ENCODE results near the gene ZFYVE28. TPM values are rescaled to one million over a fixed set of nuclear protein-coding genes. Genes with fewer than 3 reads are reported as not detected.

ZFYVE28 gene
- total RNA-seq, 1 donor from 2014 or later: 5.6 TPM

DNA sequence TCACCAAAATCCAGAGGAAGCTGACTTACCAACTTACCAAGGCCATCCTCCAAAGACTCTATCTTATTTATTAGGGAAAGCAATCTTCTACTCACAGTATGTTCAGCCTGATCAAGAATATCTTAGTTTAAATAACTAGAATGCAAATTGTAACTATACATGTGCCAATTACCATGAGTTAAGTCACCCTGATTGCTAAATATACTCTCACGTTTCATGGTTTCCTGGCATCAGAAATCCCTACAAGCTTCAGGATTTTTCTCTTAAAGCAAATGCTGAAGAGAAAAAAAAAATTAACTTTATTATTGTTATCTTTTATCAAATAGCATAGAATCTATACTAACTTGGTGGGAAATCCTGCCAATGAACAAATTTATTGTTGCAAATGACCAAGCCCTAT lies 93.6 kb downstream of the ZFYVE28 start:
- peaks cover 30% of the 10 kb centered on the region for H3K36me3 ChIP-seq
- TF ChIP-seq, protein P1, sequence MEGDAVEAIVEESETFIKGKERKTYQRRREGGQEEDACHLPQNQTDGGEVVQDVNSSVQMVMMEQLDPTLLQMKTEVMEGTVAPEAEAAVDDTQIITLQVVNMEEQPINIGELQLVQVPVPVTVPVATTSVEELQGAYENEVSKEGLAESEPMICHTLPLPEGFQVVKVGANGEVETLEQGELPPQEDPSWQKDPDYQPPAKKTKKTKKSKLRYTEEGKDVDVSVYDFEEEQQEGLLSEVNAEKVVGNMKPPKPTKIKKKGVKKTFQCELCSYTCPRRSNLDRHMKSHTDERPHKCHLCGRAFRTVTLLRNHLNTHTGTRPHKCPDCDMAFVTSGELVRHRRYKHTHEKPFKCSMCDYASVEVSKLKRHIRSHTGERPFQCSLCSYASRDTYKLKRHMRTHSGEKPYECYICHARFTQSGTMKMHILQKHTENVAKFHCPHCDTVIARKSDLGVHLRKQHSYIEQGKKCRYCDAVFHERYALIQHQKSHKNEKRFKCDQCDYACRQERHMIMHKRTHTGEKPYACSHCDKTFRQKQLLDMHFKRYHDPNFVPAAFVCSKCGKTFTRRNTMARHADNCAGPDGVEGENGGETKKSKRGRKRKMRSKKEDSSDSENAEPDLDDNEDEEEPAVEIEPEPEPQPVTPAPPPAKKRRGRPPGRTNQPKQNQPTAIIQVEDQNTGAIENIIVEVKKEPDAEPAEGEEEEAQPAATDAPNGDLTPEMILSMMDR (IDR thresholded peaks at IDR 0.05; ENCODE audit: borderline replicate concordance): no peak
- no peak overlapping the region for H3K27ac ChIP-seq (replicated peaks)
- H3K9me3 ChIP-seq (replicated peaks): peaks cover 66% of the 10 kb centered on the region
- no peak overlapping the region for H3K4me3 ChIP-seq
- no peaks in the 10 kb centered on the region for H3K27me3 ChIP-seq (ENCODE audit: low read depth)
- no peak for DNase-seq
- intact Hi-C loops (cut with micrococcal nuclease): no loop called here
- H3K4me1 ChIP-seq: no peaks in the 10 kb centered on the region

- no peak overlapping the region for H3K4me3 ChIP-seq
- H3K27me3 ChIP-seq (ENCODE audit: low read depth): no peaks in the 10 kb centered on the region
- H3K9me3 ChIP-seq (replicated peaks): peaks cover 45% of the 10 kb centered on the region
- TF ChIP-seq, protein P1 (IDR thresholded peaks at IDR 0.05; ENCODE audit: borderline replicate concordance): no peak
- intact Hi-C loops (cut with micrococcal nuclease): no loop called here
- no peak overlapping the region for H3K27ac ChIP-seq (replicated peaks)
- no peak for DNase-seq
- peaks cover 9% of the 10 kb centered on the region for H3K36me3 ChIP-seq
- no peaks in the 10 kb centered on the region for H3K4me1 ChIP-seq
Observed at GRCh38 chr4:2322841-2323240, 95.6 kb downstream of the ZFYVE28 start.

DNA sequence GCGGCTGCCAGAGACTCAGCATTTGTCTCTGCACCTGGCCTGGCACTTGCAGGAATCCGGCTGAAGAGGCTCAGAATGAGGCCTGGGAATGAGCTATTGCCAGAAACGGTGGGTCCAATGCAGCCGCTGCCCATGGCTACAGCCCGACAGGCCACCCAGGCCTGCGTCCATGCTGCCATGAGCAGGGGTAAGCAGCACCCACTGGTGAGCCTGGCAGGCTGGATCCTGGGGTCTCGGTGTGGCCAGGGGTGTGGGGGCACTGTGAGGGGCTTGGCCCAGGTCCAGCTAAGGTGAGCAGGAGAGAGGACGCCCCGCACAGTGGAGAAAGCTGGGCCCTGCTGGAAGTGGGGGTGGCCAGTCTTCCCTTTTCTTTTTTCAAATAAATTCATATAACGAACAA lies 96.2 kb downstream of the ZFYVE28 start:
- TF ChIP-seq, protein P1 (IDR thresholded peaks at IDR 0.05; ENCODE audit: borderline replicate concordance): no peak

GRCh38 chr4:2321279-2322196 lies 96.9 kb downstream of the ZFYVE28 start:
- H3K36me3 ChIP-seq: no peaks in the 10 kb centered on the region
- H3K4me1 ChIP-seq: no peaks in the 10 kb centered on the region
- H3K9me3 ChIP-seq (replicated peaks): peaks cover 32% of the 10 kb centered on the region
- H3K27me3 ChIP-seq (ENCODE audit: low read depth): no peaks in the 10 kb centered on the region
- no peak overlapping the region for H3K4me3 ChIP-seq
- TF ChIP-seq, protein P1 (IDR thresholded peaks at IDR 0.05; ENCODE audit: borderline replicate concordance): no peak
- DNase-seq: no peak
- intact Hi-C loops (cut with micrococcal nuclease): no loop called here
- H3K27ac ChIP-seq (replicated peaks): no peak overlapping the region

More for the DNA sequence above, 96.2 kb downstream of the ZFYVE28 start:
- Histone ChIP-seq H3K9me3 (replicated peaks) (peaks cover 39% of the 10 kb centered on the region), H3K4me3 (no peak overlapping the region), H3K27me3 (ENCODE audit: low read depth) (no peaks in the 10 kb centered on the region), H3K4me1 (no peaks in the 10 kb centered on the region), H3K27ac (replicated peaks) (no peak overlapping the region), H3K36me3 (peaks cover 4% of the 10 kb centered on the region)
- no peak for DNase-seq
- intact Hi-C loops (cut with micrococcal nuclease): no loop called here

DNA sequence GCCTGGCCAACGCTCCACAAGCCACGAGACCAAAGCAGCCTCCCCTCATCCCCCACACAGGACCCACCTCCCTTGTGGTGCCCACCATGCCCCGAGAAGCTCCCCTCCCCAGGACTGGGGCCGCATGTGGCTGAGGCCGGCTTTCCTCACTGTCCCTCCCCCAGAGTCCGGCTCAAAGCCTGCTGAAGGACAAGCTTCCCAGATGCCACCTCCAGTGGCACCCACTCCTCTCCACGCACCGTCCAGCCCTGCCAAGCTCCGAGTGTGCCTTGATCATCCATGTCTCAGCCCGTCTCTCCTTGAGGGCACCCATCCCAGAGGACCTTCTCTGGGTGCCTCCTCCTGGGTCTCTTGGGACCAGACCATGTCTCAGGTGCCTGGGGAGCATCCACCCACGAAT lies 97.7 kb downstream of the ZFYVE28 start:
- no peak for DNase-seq
- peaks cover 29% of the 10 kb centered on the region for H3K9me3 ChIP-seq (replicated peaks)
- intact Hi-C loops (cut with micrococcal nuclease): no loop called here
- TF ChIP-seq, protein P1 (IDR thresholded peaks at IDR 0.05; ENCODE audit: borderline replicate concordance): no peak
- no peaks in the 10 kb centered on the region for H3K4me1 ChIP-seq
- H3K27me3 ChIP-seq (ENCODE audit: low read depth): no peaks in the 10 kb centered on the region
- H3K36me3 ChIP-seq: no peaks in the 10 kb centered on the region
- no peak overlapping the region for H3K27ac ChIP-seq (replicated peaks)
- H3K4me3 ChIP-seq: no peak overlapping the region
